Skin epidermis (tissue), 12 donors: Measurements from ENCODE around the gene XKRX.

Source experiments
- H3K27ac ChIP-seq, 21 experiments: fragments of 200-600 bp; sonication (generic) in 11 of 21; one replicate each; pipeline ENCODE4 v1.5.0; 2020; ENCODE audit warnings: mild to moderate bottlenecking in 3 of 21, inconsistent platforms in 2 of 21, moderate library complexity in 2 of 21
- H3K4me3 ChIP-seq, 7 experiments: fragments of 200-600 bp; sonication (generic) in 2 of 7; one replicate each; pipeline ENCODE4 v1.5.0; 2020; ENCODE audit warnings: inconsistent platforms in 2 of 7, mild to moderate bottlenecking in 2 of 7, moderate library complexity in 1 of 7

Gene XKRX

GRCh38 chrX:100928660-100929613 lies at the start of gene XKRX:
XKRX (minus strand) TSS chrX:100928917; CDS start chrX:100928304, 613 bp downstream.
- H3K4me3 ChIP-seq: peak within 1 kb of the TSS; percentile 26 to 51 (median 39)
- peak within 1 kb of the TSS in 17 of 21 experiments; percentile 39 to 78 (median 60) for H3K27ac ChIP-seq

GRCh38 chrX:100976211-100976610 lies 47.5 kb upstream of the XKRX start:
- no peak overlapping the region for H3K4me3 ChIP-seq
- no peak overlapping the region for H3K27ac ChIP-seq

DNA sequence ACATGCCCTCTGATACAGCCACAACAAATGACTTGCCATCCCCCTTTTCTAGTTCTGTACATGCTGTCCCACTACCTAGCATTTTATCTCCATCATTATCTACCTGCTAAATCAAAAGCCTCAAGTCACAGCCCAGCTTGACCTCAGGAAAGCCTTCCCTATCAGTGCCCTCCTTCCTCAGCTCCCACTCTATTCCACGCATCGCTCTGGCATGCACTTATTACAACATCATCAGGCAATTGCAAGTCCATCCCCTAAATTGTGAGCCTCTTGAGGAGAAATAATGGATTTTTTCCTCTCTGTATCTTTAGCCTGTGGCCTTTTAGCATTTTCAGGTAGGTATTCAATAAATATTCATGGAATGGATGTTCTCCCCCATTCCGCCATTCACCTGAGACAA lies 46.5 kb upstream of the XKRX start:
- Histone ChIP-seq H3K27ac (no peak overlapping the region), H3K4me3 (no peak overlapping the region)

DNA sequence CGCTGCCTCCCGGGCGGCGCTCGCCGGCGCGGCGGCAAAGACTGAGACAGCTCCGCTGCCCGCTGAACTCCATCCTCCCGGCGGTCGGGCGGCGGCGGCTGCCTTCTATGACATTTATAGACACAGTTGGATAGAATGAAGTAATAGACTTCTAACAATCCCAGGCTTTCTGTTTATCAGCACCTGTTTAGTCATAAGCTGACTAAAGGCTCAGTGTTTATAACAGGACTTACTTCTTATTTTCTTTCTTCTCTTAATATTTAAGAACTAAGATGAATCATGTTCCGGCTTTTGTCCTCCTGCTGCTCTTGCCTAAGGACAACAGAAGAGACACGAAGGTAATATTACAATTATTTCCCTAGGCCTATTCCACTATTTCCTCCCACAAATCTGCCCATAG lies 44.7 kb upstream of the XKRX start:
- H3K4me3 ChIP-seq: no peak overlapping the region
- no peak overlapping the region for H3K27ac ChIP-seq

DNA sequence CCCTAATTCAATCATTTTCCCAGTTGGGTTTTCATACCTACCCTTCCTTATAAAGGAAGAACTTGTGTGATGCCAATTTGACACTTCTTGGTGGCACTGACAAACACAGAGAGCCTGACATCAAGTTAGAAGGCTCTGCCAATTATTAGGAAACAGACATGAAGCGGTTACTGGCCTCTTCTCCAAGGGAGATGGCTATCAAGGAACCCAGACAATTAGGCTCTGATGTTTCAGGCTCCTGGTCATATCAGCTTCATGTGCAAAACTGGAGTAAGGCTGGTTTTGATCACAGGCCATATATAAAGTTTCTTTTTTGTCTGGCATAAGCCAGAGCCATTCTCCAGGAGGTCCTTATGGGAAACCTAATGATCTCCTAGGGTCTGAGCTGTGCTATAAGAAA lies 41.2 kb upstream of the XKRX start:
- Histone ChIP-seq H3K27ac (no peak overlapping the region), H3K4me3 (no peak overlapping the region)

- Histone ChIP-seq H3K4me3 (no peak within 1 kb of the TSS), H3K27ac (no peak within 1 kb of the TSS)
Observed at GRCh38 chrX:100969408-100969807, 40.7 kb upstream of the XKRX start, which contains the start of gene ARL13A. ARL13A (plus strand) TSS chrX:100969708; CDS start chrX:100973690, 3,982 bp downstream.

DNA sequence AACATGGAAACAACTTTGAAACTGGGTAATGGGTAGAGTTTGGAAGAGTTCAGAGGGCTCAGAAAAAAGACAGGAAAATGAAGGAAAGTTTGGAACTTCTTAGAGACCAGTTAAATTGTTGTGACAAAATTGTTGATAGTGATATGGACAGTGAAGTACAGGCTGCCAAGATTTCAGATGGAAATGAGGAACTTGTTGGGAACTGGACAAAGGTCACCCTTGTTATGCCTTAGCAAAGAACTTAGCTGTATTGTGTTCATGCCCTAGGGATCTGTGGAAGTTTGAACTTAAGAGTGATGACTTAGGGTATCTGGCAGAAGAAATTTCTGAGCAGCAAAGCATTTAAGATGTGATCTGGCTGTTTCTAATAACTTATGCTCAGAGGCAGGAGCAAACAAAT lies 35.6 kb upstream of the XKRX start:
- no peak overlapping the region for H3K4me3 ChIP-seq
- no peak overlapping the region for H3K27ac ChIP-seq

GRCh38 chrX:100962811-100963210 lies 34.1 kb upstream of the XKRX start:
- Histone ChIP-seq H3K27ac (no peak overlapping the region), H3K4me3 (no peak overlapping the region)

DNA sequence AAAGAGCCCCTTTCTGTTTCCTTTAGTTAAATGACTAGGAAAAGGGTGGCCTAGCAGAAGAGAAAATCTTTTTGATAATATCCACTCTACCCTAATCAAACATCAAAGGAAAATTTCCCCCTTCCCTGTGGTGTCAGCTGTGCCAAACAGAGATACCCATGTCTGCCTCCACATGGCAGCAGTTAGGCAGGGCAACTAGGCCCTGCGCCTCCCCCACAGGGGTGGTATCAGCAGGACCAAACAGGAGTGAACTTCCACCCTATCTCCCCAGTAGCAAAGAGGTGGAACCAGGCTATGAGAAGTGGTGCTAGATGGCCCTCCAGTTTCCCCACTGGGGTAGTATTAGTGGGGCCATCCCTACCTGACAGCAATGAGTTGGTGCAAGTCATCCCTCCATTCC lies 19.8 kb upstream of the XKRX start:
- Histone ChIP-seq H3K27ac (no peak overlapping the region), H3K4me3 (no peak overlapping the region)

GRCh38 chrX:100946299-100946927 lies 17.7 kb upstream of the XKRX start:
- Histone ChIP-seq H3K27ac (no peak overlapping the region), H3K4me3 (no peak overlapping the region)

DNA sequence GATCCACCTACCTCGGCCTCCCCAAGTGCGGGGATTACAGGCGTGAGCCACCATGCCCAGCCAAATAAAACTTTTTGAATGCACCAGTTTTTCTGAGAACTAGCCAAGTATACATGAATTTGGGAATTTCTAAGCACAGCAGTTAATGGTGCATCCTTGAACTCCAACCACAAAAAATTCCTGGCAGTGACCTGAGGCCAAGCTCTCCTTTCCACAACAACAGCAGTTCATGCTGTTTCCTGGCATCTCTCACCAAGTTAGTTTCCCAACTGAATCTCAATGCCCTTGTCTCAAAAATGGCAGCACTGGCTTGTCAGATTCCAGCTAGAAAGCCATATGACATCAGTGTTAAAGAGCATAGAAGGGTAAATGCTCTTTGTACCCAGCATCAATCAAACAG lies 15.9 kb upstream of the XKRX start:
- Histone ChIP-seq H3K27ac (no peak overlapping the region), H3K4me3 (no peak overlapping the region)

GRCh38 chrX:100939333-100939732 lies 10.6 kb upstream of the XKRX start:
- no peak overlapping the region for H3K27ac ChIP-seq
- no peak overlapping the region for H3K4me3 ChIP-seq

GRCh38 chrX:100935767-100936166 lies 7.0 kb upstream of the XKRX start:
- Histone ChIP-seq H3K4me3 (no peak overlapping the region), H3K27ac (no peak overlapping the region)

- no peak overlapping the region for H3K27ac ChIP-seq
- no peak overlapping the region for H3K4me3 ChIP-seq
Observed at GRCh38 chrX:100931925-100932285, 3.2 kb upstream of the XKRX start.

- no peak overlapping the region for H3K27ac ChIP-seq
- H3K4me3 ChIP-seq: no peak overlapping the region
Observed at GRCh38 chrX:100931218-100931924, 2.7 kb upstream of the XKRX start.

- H3K4me3 ChIP-seq: no peak overlapping the region
- H3K27ac ChIP-seq: no peak overlapping the region
Observed at GRCh38 chrX:100926453-100926852, 2.3 kb downstream of the XKRX start.

DNA sequence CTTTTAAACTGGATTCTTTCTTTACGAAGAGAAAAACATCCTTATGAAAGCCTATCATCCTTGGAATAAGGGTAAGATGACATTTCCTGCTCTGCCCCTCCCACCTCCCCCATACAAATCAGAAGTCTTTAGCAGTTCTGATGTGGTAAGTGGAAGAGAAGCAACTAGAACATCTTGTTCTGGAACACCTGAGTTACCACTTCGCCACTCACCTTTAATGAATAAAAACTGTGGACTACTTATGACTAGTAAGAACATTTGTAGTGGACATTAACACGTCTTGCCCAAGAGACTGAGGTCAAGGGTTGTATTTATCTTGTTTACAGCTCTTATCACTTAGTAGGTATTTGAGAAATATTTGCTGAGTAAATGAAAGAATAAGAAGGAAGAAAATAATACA lies 4.3 kb downstream of the XKRX start:
- H3K27ac ChIP-seq: no peak overlapping the region
- no peak overlapping the region for H3K4me3 ChIP-seq

DNA sequence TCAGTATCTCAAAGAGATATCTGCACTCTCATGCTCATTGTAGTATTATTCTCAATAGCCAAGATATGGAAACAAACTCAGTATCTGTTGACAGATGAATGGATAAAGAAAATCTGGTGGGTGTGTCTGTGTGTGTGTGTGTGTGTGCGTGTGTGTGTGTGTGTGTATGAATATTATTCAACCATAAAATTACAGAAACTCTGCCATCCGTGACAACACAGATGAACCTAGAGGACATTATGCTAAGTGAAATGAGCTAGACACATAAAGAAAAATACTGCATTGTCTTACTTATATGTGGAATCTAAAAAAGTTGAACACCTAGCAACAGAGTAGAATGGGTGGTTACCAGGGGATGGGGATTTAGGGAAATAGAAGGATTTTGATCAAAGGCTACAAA lies 13.2 kb downstream of the XKRX start:
- H3K4me3 ChIP-seq: no peak overlapping the region
- no peak overlapping the region for H3K27ac ChIP-seq

GRCh38 chrX:100913111-100913510 lies 15.6 kb downstream of the XKRX start:
- Histone ChIP-seq H3K27ac (no peak overlapping the region), H3K4me3 (no peak overlapping the region)

GRCh38 chrX:100911731-100912130 lies 17.0 kb downstream of the XKRX start:
- Histone ChIP-seq H3K4me3 (no peak overlapping the region), H3K27ac (no peak overlapping the region)

DNA sequence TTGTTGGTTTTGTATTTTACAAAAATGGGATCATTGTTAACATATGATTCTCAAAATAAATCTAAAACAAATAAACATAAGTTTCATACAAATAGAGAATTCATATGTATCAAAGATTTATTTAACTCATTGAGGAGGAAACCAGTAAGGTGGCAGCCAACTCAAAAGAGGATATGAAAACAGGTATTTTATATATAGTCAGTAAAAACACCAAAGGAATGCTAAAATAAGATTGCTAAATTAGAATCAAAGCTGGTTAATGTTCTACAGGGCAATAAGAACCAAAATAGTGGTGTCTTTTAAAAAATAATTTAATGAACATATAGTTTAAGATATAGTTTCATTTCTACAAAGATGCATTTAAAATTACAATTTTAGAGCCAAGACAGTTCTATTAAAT lies 23.1 kb downstream of the XKRX start:
- Histone ChIP-seq H3K4me3 (no peak overlapping the region), H3K27ac (no peak overlapping the region)
